H4 (cell line): Measurements from ENCODE around the gene GPR183. TPM values are rescaled to one million over a fixed set of nuclear protein-coding genes. Genes with fewer than 3 reads are reported as not detected.

Experiments
- DNase-seq: peaks from one replicate; pipeline ENCODE4 v3.0.0-alpha.2; 2015; ENCODE audit warnings: low spot score
- total RNA-seq: library from RNA; depleted of rRNA; stranded (reverse); fragments of >200 nt; shearing (Covaris generic); gene quantifications from 2 replicates; pipeline ENCODE4 v1.2.3, GENCODE V29; 2014

GPR183 gene
- total RNA-seq, 1 experiment from 2014 or later: 0.17 TPM

DNA sequence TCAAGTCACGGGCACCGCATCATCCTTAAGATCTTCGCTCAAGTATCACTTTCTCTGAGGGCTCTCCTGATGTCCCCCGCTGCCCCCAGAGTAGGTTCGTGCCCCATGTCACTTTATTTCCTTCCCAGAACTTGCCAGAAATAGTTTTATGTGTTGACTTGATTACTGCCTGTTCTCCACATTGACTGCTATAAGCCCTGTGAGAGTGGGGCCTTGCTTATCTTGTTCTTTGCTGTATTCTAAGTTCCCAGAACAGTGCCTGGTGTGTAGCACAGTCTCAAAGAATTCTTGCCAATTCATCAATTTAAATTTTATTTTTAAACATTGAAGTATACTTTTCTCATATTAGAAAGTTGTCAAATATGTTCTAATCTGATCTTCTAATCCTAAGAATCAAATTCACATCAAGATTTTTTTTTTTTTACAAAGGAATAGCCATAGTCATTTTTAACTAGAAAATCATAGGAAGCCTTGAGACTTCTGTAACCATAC, 32.1 kb upstream of the GPR183 start:
- DNase-seq: no peak

DNA sequence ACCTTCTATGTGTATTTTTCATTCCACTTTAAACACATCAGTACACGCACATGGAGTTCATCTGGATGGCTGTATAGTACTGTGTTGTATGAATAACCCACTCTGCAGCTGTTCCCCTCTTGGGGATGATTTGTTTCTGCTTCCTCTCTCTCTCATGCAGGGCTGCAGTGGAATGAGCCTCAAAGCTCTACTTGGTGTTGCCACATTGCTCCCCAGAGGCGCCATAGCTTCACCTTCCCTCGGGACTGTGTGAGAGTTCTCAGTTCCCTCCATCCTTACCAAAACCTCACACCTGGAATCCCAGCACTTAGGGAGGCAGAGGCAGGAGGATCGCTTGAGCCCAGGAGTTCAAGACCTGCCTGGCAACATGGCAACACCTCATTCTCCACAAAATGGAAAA, 28.4 kb upstream of the GPR183 start:
- DNase-seq: no peak

DNA sequence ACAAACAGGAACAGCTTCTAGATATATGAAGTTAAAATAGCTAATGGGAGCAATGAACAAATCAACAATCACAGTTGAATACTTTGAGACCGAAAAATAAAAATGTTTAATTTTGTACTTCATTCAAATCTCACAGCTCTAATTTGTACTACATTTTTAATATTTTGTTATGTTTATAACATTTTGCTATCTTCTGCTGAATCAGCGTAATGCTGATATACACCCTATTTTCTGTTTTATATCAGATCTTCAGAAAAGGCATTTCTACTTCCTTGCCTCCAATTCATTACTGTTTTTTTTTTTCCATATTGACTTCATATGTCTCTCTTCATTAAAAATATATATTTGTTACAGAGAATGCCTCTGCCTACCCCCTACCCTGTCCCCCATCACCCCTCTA, 27.9 kb upstream of the GPR183 start:
- no peak for DNase-seq

DNA sequence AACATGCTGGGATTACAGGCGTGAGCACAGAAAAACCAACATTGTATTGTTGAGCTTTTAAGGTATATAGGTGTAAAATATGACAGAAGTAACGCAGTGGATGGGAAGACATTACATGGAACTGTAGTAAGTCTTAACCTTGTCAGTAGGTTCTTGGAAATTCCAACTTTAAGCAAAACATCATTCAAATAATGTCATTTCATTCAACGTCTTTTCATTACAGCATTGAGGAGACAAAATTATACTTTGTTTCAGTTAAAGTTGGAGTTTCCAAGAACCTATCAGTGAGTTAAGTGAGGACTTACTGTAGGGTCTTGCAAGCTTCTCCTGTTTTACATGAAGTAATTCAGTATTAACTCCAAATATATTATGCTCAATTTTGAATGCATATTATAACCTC, 27.0 kb upstream of the GPR183 start:
- no peak for DNase-seq

DNA sequence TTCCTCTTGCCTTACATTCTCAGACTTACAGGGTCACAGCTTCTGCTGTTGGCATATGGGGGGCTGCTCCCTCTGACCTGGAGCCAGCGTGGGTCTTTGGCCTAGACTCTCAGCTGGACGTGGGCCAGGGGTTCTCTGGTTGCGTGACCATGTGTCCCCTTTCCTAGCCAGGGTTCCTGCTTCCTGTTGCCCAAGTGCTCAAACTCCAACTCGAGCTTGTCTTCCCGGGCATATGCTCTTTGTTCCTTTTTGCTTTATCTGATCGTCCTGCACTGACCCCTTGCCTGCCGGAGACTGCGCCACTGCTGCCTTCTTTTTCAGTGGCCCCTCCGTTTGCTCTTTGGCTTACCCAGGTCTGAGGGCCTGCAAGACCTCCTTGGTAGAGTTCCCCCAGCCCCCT, 25.3 kb upstream of the GPR183 start:
- no peak for DNase-seq

DNA sequence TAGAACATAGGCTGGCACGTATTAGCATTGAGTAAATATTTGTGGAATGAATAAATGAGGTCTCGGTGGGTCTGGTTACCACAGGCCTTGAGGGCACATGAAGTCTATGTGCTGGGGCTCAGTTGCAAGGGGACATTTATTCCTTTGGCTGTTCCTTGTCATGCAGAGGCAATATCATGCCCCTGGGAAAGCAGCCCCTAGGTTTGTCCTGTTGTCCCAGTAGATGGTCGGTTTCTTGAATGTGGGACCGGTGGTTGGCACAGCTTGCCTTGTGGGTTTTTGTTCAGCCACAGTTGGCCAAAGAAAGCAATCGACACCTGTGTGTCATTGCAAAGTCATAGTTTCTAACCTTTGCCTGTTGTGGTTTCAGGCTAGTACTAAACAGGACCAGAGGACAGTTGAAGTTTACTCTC, 24.7 kb upstream of the GPR183 start:
- DNase-seq: no peak

DNA sequence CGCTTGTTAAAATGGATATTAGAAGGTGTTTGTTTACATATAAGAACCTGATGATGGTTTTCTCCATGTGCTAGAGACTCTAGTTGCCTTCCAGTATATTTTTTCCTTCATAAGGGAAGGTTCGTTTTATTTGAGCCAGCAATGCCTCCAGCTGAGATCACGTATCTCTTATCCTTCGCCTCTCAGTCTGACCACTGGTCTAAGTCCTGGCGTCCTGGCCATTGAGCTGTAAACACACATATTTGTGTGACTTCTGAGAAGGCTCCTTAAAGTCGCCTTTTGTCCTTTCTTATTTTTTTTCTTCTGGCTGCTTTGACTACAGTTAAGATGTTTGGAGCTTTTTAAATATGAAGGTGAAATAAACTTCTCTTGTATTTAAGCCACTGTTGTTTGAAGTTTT, 23.7 kb upstream of the GPR183 start:
- DNase-seq: no peak

DNA sequence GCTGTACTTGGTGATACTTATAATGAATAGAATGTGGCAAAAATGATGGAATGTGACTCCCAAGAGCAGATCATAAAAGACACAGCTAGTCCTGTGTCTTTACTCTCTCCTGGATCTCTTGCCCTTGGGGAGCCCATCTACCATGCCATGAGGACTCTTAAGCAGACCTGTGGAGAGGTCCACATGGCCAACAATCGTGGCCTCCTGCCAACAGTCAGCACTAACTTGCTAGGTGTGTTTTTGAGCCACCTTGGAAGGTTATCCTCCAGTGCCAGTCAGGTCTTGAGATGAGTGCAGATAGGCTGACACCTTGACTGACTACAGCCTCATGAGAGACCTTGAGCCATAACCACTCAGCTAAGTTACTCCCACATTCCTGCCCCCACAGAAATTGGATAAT, 22.3 kb upstream of the GPR183 start:
- no peak for DNase-seq

DNA sequence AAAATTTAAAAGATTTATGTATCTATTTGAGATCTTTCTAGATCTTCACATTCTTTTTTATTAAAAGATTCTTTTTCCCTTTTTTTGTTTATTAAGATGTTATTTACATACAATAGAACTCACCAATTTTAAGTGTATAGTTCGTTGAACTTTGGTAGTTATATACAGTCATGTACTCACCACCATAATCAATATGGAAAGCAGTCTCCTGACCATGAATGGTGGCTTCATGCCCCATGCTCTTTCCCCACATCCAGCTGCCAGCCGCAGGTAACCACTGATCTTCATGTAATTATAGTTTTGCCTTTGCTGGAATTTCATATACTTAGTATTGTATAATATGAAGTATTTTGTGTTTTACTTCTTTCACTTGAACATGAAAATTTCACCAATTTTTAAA, 20.6 kb upstream of the GPR183 start:
- DNase-seq: no peak

DNA sequence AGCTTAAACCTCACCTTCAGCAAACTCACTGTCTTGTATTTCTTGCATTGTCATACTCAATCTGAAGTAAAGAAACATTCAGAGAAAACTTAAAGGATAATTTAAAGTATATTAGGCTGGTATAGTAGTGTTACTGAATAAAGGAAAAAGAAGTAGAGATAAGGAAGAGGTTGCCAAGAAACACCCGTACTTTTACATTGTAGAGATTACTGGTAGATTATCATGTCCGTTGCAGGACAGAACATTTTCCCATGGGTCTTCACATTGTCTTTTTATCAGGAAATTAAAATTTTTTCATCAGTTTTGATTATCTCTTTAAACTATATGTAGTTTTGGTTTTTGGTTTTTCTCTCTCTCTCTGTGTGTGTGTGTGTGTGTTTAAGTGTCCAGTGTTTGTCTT, 19.9 kb upstream of the GPR183 start:
- DNase-seq: no peak

DNA sequence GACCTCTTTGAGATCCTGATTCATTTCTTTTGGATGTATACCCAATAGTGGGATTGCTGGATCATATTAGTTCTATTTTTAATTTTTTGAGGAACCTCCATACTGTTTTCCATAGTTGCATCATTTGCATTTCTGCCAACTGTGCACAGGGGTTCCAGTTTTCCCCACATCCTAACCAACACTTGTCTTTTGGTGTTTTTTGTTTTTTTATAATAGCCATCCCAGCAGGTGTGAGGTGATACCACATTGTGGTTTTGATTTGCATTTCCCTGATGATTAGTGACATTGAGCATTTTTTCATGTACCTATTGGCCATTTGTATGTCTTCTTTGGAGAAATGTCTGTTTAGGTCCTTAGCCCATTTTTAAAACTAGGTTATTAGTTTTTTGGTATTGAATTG, 18.8 kb upstream of the GPR183 start:
- no peak for DNase-seq

DNA sequence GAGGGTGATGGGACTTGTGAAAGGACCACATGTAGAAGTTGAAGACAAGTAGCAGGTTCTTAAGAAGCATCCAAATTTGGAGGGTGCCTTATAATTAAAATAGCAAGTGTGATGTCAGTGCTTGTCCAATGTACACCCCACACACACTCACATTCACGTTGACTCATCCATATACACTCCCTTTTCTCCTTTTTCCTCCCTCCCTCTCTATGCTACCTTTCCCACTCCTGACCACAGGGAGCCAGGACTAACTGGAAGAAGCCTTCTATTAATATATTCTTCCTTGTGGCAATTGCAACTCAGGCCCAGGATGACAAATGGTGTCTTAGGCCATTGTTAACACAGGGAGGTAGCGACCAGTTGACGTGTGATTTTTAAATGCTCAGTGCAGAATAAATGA, 16.3 kb upstream of the GPR183 start:
- DNase-seq: no peak

DNA sequence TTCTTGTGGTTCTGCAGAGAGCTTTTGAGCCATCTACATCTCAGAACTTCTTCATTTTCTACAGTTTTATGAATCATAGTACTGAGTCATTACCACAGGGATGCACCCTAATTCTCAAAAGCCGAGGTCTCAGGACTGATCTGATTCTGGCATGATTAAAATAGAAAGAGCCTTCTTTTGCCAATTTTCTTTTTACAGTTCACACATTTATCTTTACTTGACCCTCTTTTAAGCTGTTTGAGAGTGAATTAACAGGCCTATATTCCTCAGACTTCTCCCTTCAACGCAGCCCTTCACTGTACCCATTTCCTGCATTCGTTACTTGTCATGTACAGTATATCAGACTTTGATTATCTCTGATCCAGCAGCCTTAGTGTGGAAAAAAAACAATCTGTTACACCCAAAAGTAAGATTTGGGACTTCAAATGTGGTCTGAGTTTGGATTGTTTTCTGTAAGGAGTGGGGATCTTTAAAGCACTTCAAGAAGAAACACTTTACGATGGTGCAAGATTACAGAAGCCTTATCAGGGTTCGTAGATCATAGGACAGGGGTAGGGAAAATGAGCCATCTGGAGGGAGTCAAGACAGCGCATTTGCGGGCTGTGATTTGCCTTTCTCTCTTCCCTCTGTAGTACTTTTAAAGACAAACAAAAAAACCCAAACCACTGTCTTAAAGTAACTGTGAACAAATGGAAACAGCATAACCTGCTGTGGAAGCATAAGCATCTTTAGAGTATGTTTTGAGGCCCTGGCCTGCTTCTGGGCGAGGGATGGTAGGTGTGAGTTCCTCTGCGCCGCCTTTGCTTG, 15.3 kb upstream of the GPR183 start:
- no peak for DNase-seq

DNA sequence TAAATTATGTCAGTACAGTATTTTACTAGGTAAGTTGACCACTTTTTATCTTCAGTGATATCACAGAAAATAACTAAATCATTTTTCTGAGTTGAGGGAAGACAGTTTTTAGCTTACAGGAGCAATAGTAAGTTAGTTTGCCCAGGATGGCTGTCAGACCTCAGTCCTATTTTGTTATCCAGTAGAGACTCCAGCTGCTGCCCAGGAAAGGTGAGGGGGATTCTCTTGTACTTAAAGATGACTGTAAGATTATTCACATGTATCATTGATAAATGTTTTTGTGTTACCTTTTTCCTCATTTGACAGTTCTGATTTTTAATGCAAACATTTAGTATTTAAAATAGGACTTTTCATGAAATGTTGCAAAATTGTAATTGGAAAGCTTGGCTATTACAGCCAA, 14.5 kb upstream of the GPR183 start:
- no peak for DNase-seq

DNA sequence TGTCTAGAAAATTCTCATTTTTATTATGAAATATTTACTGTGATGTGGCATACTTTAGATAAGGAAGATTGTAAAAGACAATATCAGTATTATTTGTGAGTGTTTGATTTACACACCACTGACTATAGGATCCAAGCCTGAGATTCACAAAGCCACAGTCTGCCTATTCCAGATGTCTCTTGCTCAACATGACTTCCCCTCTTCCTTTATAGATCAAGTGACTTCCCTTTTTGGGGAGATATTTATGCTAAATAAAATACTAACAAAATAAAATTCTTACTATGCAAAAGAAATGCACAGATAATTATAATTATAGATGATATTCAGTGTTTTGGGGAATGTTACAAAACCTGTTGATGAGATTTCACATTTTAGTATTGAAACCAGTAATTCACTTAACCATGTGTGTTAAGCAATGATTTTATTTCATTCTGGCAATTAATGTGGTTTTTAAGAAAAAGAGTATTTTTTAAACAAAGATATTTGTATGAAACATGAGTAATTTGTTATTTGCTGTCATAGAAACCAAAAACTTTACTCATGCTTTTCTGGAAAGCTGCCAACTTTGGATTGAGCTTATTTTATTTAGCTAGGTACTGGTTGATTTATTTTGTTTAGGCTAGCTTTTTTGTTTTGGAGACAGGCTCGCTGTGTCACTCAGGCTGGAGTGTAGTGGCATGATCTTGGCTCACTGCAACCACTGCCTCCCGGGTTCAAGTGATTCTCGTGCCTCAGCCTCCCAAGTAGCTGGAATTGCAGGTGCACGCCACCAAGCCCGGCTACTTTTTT, 13.7 kb upstream of the GPR183 start:
- DNase-seq: no peak

DNA sequence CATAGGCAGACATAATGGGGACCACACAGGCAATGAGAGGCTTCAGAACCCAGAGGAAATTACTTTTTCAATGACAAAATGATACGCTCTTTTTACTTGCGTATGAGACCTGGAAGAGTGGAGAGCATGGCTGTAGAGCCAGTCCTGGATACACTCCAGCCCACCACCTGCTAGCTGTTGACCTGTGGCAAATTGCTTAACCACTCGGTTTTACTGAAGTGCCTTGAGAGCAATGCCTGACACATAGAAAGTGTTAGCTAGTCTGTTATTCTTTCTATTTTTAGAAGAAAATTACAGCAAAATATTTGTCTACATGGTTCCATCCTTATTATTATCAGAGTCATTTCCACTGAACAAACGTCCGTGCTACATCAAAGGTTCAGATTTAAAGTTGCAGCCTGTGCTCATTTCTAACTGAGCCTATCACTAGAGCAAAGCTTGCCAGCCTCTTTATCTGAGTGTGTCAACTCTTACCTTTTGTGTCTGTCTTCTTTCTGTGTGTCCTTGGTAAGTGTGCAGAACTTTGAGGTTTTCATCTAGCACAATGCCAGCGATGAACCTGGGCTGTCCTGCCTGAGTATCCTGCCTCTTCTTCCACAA, 9.6 kb upstream of the GPR183 start:
- DNase-seq: no peak

DNA sequence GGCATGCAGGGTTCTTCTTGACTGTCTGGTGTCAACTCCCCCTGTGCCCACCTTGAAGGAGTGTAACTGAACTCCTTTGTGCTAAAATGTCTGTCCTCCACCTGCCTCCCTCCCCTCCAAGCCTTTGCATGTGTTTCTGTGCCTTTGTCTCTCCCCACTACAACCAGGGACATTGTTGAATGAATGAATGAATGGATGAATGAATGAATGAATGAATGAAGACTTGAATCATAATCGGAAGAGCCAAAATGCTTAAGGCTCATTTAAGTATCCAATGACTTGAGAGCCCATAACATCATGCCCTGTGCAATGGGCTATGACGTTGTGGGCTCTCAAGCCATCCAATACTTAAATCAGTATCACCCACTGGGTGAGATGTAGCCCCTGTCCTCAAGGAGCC, 9.0 kb upstream of the GPR183 start:
- no peak for DNase-seq

DNA sequence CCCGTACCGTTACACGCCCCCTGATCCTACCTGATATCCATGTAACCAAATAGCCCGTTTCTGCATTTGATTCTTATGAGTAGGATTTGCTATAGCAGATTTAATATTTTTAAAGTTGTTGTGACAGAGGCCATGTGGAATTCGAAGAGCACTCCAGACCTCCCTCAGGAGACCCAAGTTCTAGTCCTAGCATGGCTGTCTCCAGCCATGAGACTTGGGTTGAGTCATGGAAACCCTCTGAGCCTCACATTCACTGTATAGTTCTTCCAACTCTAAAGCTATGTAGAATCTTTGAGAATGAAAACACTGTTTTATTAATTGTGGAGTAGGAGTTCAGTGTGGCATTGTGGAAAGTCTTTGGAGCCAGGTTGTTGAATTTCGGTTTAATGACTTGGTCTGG, 8.0 kb upstream of the GPR183 start:
- no peak for DNase-seq

DNA sequence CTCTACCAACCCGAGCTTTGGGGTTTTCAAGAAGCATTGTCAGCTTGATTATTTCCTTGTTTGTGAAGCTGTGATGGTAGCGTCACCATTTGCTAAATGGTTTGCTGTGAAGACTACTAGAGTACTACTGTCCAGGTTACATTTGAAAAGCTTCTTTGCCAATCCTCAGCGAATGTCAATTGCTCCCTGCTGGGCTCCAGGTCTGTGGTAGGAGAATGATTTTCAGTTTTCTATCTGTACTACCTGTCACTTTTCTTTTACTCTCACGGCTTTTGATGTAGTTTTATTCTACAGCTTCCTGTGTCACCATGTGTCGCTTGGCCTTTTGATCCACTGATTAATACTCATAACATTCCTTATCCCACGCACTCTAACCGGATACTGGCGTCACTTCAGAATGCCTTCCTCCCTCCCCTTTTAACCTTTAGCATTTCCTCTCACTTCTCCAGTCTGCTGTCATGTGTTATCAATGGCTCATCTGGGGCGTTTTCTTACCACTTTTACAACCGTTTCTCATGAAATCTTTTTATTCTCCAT, 7.5 kb upstream of the GPR183 start:
- DNase-seq: no peak

DNA sequence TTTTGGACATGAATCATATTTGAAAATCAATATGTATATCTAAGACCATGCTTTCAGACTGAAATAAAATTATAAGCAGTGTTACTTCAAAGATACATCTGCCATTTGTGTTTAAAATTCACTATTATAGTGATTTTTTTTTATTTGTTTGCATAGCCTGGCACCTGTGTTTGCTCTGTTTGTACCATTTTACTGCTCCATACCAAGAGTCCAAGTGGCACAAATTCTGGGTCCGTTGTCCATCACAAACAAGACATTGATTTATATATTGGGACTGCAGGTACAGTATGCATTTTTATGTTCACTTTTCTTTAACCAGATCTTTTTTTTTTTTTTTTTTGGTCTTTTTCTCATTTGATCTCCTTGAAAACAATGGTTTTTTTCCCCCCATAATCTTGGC, 6.7 kb upstream of the GPR183 start:
- DNase-seq: no peak

DNA sequence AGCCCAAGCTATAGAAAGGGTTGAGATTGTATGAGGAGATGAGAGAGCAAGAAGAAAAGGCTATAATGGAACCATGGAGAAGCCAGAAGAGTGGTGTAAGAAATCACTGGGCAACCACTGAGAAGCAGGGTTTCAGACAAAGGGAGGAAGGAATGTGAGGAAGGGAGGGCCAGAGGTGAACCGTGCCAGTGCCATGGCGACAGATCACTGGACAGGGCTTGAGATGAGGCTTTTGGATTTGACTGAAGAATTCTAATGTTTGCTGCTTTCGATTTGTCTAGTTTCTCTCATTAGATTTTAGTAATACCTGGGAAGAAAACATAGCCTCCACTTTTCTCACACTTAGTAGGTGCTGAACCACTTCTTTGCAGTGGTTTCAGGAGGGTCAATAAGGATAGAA, 6.3 kb upstream of the GPR183 start:
- no peak for DNase-seq

DNA sequence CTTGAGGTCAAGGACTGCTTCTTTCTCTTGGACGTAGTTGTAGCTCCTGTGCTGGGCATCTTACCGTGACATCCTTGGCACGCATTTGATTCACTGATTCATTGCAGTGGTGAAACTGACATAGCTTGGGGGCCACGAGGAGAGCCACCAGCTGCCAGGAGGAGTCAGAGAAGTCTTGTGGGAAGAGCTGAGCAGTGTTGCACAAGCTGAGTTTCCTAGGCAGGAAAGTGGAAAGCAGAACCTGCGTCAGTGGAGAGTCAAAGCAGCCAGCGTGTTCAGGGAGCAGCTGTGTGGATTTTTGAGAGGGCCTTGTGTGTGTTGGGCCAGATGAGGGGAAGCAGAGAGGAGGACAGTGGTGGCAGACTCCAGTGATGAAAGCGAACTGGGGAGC, 5.3 kb upstream of the GPR183 start:
- peak; percentile 29 for DNase-seq
